T-helper 1 cell treated with Interleukin-12 subunit alpha and Interleukin-12 subunit beta and Interleukin-4 antibody, amounts not matched to agents 30 μg/mL and 1 μg/mL, for 36 hours (primary cell): ENCODE data around the gene AKAP8L.
"Not testable (repeated sequence)": the region's sequence is repeated elsewhere in the genome, so short reads cannot be mapped to it uniquely, and the experiment has no call there.

Source experiments
- H3K27ac Mint-ChIP-seq: one replicate; pipeline ENCODE4 v1.8.0; 2021; ENCODE audit warnings: mild to moderate bottlenecking, mixed read lengths
- H3K27me3 Mint-ChIP-seq: one replicate; pipeline ENCODE4 v1.8.0; 2021; ENCODE audit warnings: low read depth, mixed read lengths
- H3K36me3 Mint-ChIP-seq: one replicate; pipeline ENCODE4 v1.8.0; 2021; ENCODE audit warnings: low read depth, mixed read lengths
- H3K4me1 Mint-ChIP-seq: one replicate; pipeline ENCODE4 v1.8.0; 2021; ENCODE audit warnings: low read depth, mixed read lengths
- H3K4me3 Mint-ChIP-seq: one replicate; pipeline ENCODE4 v1.8.0; 2021; ENCODE audit warnings: mild to moderate bottlenecking, moderate library complexity, mixed read lengths
- H3K9me3 Mint-ChIP-seq: one replicate; pipeline ENCODE4 v1.8.0; 2021; ENCODE audit warnings: mixed read lengths

AKAP8L gene

GRCh38 chr19:15422296-15423075 lies 3.7 kb upstream of the AKAP8L start:
- H3K36me3 Mint-ChIP-seq = peaks cover 39% of the 10 kb centered on the region
- H3K4me1 Mint-ChIP-seq = peaks cover 19% of the 10 kb centered on the region
- H3K9me3 Mint-ChIP-seq = peaks cover 4% of the 10 kb centered on the region
- H3K4me3 Mint-ChIP-seq = no peak overlapping the region
- H3K27me3 Mint-ChIP-seq = no peaks in the 10 kb centered on the region
- no peak overlapping the region for H3K27ac Mint-ChIP-seq

- Mint-ChIP-seq H3K9me3 (peaks cover 4% of the 10 kb centered on the region), H3K36me3 (peaks cover 38% of the 10 kb centered on the region), H3K27ac (no peak overlapping the region), H3K27me3 (no peaks in the 10 kb centered on the region), H3K4me3 (no peak overlapping the region), H3K4me1 (peaks cover 22% of the 10 kb centered on the region)
These were observed 3.0 kb upstream of the AKAP8L start for GRCh38 chr19:15421721-15422260.

- Mint-ChIP-seq H3K27ac (no peak overlapping the region), H3K27me3 (no peaks in the 10 kb centered on the region), H3K36me3 (peaks cover 36% of the 10 kb centered on the region), H3K4me3 (no peak overlapping the region), H3K9me3 (peaks cover 4% of the 10 kb centered on the region), H3K4me1 (peaks cover 27% of the 10 kb centered on the region)
These were observed 2.4 kb upstream of the AKAP8L start for GRCh38 chr19:15421136-15421695.

GRCh38 chr19:15419413-15420025 lies 731 bp upstream of the AKAP8L start:
- Mint-ChIP-seq H3K27me3 (no peaks in the 10 kb centered on the region), H3K27ac (no peak overlapping the region), H3K4me1 (peaks cover 25% of the 10 kb centered on the region), H3K4me3 (peak overlapping the region; percentile 99), H3K36me3 (peaks cover 33% of the 10 kb centered on the region), H3K9me3 (peaks cover 4% of the 10 kb centered on the region)

GRCh38 chr19:15418231-15418578 lies 583 bp downstream of the AKAP8L start:
- H3K36me3 Mint-ChIP-seq = peaks cover 21% of the 10 kb centered on the region
- H3K4me3 Mint-ChIP-seq = peak overlapping the region; percentile 99
- H3K27ac Mint-ChIP-seq = peak overlapping the region; percentile 99
- H3K27me3 Mint-ChIP-seq = no peaks in the 10 kb centered on the region
- peaks cover 27% of the 10 kb centered on the region for H3K4me1 Mint-ChIP-seq
- no peaks in the 10 kb centered on the region for H3K9me3 Mint-ChIP-seq

- H3K9me3 Mint-ChIP-seq = no peaks in the 10 kb centered on the region
- peak overlapping the region; percentile 99 for H3K4me3 Mint-ChIP-seq
- H3K4me1 Mint-ChIP-seq = peaks cover 31% of the 10 kb centered on the region
- peak overlapping the region; percentile 99 for H3K27ac Mint-ChIP-seq
- H3K36me3 Mint-ChIP-seq = peaks cover 16% of the 10 kb centered on the region
- H3K27me3 Mint-ChIP-seq = no peaks in the 10 kb centered on the region
These were observed 1.1 kb downstream of the AKAP8L start for GRCh38 chr19:15417699-15418098.

- no peak overlapping the region for H3K27ac Mint-ChIP-seq
- H3K9me3 Mint-ChIP-seq = no peaks in the 10 kb centered on the region
- no peak overlapping the region for H3K4me3 Mint-ChIP-seq
- H3K27me3 Mint-ChIP-seq = no peaks in the 10 kb centered on the region
- peaks cover 20% of the 10 kb centered on the region for H3K4me1 Mint-ChIP-seq
- H3K36me3 Mint-ChIP-seq = peaks cover 7% of the 10 kb centered on the region
These were observed 6.0 kb downstream of the AKAP8L start for GRCh38 chr19:15412832-15413231.

GRCh38 chr19:15411351-15411750 lies 7.4 kb downstream of the AKAP8L start:
- not testable (repeated sequence) for H3K27me3 Mint-ChIP-seq, H3K9me3 Mint-ChIP-seq, H3K4me3 Mint-ChIP-seq, H3K27ac Mint-ChIP-seq, H3K36me3 Mint-ChIP-seq
- H3K4me1 Mint-ChIP-seq = peaks cover 15% of the 10 kb centered on the region

GRCh38 chr19:15404780-15405211 lies 14.0 kb downstream of the AKAP8L start:
- H3K27ac Mint-ChIP-seq = no peak overlapping the region
- H3K9me3 Mint-ChIP-seq = no peaks in the 10 kb centered on the region
- H3K36me3 Mint-ChIP-seq = peaks cover 18% of the 10 kb centered on the region
- no peak overlapping the region for H3K4me3 Mint-ChIP-seq
- H3K4me1 Mint-ChIP-seq = peaks cover 11% of the 10 kb centered on the region
- H3K27me3 Mint-ChIP-seq = no peaks in the 10 kb centered on the region

GRCh38 chr19:15404097-15404779 lies 14.6 kb downstream of the AKAP8L start:
- Mint-ChIP-seq H3K36me3 (peaks cover 18% of the 10 kb centered on the region), H3K4me3 (no peak overlapping the region), H3K4me1 (peaks cover 11% of the 10 kb centered on the region)

GRCh38 chr19:15403151-15403531 lies 15.6 kb downstream of the AKAP8L start:
- Mint-ChIP-seq H3K27me3 (no peaks in the 10 kb centered on the region), H3K4me1 (peaks cover 11% of the 10 kb centered on the region), H3K4me3 (no peak overlapping the region), H3K36me3 (peaks cover 20% of the 10 kb centered on the region), H3K27ac (no peak overlapping the region), H3K9me3 (no peaks in the 10 kb centered on the region)

More at GRCh38 chr19:15404097-15404779, 14.6 kb downstream of the AKAP8L start:
- Mint-ChIP-seq H3K27ac (no peak overlapping the region), H3K27me3 (no peaks in the 10 kb centered on the region), H3K9me3 (no peaks in the 10 kb centered on the region)

- Mint-ChIP-seq H3K9me3 (no peaks in the 10 kb centered on the region), H3K27me3 (no peaks in the 10 kb centered on the region), H3K4me1 (peaks cover 9% of the 10 kb centered on the region), H3K27ac (no peak overlapping the region), H3K36me3 (peaks cover 26% of the 10 kb centered on the region), H3K4me3 (no peak overlapping the region)
These were observed 16.2 kb downstream of the AKAP8L start for GRCh38 chr19:15402411-15403150.

GRCh38 chr19:15401397-15401710 lies 17.4 kb downstream of the AKAP8L start:
- H3K27me3 Mint-ChIP-seq = no peaks in the 10 kb centered on the region
- H3K9me3 Mint-ChIP-seq = no peaks in the 10 kb centered on the region
- peaks cover 38% of the 10 kb centered on the region for H3K36me3 Mint-ChIP-seq
- H3K4me3 Mint-ChIP-seq = no peak overlapping the region
- H3K4me1 Mint-ChIP-seq = peaks cover 5% of the 10 kb centered on the region
- H3K27ac Mint-ChIP-seq = no peak overlapping the region
